8988T (cell line): Measurements from ENCODE around the gene SEM1.
"Not testable (repeated sequence)": the region's sequence is repeated elsewhere in the genome, so short reads cannot be mapped to it uniquely, and the experiment has no call there.

ENCODE experiments used
- DNase-seq: peaks from one replicate; pipeline ENCODE4 v3.0.0; 2011

Gene SEM1

DNA sequence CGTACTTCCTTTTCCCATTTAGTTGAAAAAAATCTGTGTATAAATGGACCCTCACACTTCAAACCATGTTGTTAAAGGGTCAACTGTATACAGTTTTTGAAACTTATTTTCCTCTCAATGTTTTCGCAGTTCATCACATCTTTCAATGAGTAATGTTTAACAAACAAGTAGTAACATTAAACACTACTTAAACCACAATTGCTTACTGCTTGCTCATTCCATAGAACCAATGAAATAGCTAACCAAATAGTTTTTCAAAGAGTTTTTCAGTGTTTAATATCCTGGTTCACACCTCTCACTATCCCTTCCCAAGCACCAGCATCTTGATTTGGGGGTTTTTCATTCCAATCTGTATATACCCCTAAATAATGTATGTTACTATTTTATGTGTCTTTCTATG, 9.1 kb downstream of the SEM1 start:
- DNase-seq: no peak

GRCh38 chr7:96699219-96699871, 10.3 kb downstream of the SEM1 start:
- DNase-seq: no peak

GRCh38 chr7:96698449-96698848, 11.2 kb downstream of the SEM1 start:
- DNase-seq: not testable (repeated sequence)

- DNase-seq: no peak
These were observed 11.8 kb downstream of the SEM1 start for GRCh38 chr7:96697822-96698221.

DNA sequence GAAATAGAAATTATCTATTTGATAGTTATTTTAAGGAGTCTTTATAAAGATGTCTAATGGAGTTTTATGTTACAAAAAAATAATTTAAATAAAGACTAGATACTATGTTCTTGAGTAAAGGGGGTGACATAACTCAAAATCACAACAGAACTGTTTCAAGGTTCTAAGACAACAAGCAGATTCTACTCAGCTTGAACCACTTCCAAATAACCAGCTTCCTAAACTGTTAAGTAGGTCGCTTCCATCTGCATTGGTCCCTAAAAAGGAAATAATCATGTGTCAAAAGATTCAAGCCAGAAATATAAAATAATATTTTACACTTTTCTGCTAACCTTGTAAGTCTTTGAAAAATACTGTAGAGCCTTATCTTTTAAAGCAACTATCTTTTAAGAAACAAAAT, 14.1 kb downstream of the SEM1 start:
- DNase-seq: no peak

DNA sequence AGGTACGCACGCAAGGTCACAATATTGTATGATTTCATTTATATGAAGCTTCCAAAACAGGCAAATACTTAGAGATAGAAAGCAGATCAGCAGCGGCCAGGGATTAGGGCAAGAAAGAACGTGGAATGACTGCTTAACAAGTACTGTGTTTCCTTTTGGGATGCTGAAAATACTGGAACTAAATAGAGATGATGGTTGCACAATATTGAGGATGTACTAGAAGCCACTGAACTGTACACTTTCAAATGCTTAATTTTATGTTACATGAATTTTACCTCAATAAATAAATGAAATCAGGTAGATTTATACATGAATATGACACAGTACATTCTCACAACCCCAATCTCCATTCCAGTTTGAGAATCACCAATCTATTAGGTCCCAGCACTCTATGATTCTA, 15.6 kb downstream of the SEM1 start:
- DNase-seq: no peak

DNA sequence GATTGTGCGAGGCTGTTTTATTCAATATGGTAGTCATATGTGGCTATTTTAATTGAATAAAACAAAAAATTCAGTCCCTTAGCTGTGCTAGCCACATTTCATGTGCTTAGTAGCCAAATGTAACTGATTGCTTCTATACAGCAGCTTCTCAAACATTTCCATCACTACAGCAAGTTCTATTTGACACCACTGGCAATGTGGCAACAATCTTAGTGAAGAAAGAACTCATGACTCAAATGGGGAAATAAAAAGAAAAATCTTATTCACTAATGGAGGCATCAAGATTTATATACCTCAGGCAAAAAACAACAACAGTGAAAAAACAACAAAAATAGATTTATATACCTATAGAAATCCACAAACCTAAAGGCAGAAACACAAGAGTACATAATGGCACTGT, 17.9 kb downstream of the SEM1 start:
- DNase-seq: no peak

DNA sequence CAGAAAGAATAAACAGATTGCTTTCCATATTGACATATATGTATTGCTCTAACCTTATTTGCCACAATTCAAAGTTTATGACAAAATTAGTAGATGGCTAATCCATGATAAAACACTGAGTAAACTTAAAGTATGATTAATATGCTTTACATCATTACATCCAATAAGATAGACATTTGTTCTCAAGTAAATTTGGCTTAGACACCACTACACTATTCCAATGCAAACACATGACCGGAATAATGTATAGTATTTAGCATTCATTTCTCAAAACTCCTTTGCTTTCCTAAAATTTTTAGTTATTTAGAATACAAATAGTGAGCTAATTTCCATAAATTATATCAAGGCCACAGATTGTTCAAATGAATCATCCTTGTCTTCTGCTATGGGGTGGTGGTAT, 20.2 kb downstream of the SEM1 start:
- no peak for DNase-seq

- DNase-seq: no peak
These were observed 23.3 kb downstream of the SEM1 start for GRCh38 chr7:96686305-96686704.

DNA sequence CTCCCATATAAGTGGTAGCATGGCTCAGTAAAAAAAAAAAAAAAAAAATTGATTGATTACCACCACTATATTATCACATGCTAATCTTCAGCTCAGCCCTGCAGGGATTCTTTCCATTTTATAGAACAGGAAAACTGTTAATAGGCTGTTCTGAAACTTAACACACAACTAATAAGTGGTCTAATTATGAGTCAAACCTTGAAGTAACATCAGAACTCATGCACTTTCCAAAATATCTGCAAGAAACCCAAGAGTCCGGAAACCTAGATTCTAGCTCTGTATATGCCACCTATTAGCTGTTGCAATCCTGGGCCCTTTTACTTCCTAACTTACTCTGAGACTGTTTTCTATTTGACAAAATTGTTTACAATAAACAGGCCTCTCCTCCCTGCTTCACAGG, 23.9 kb downstream of the SEM1 start:
- no peak for DNase-seq

- no peak for DNase-seq
These were observed 24.3 kb downstream of the SEM1 start for GRCh38 chr7:96685353-96685752.

DNA sequence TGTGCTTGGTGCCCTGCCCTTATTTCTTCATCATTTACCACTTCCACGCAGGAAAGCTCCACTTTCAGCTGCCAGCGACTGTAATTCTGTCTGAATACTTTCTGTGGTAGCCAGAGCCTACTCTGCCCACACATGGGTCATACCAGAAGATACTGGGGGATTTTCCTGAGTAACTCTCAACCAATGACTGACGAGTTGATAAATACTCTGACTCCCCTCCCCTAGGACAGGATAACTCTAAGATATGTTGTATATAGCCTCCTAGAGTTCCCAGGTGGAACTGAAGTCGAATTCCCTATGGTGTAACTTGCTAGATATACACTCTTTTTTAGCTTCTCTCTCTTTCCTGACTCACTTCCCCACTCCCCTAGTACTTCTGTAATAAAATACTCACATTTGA, 29.8 kb downstream of the SEM1 start:
- DNase-seq: no peak

DNA sequence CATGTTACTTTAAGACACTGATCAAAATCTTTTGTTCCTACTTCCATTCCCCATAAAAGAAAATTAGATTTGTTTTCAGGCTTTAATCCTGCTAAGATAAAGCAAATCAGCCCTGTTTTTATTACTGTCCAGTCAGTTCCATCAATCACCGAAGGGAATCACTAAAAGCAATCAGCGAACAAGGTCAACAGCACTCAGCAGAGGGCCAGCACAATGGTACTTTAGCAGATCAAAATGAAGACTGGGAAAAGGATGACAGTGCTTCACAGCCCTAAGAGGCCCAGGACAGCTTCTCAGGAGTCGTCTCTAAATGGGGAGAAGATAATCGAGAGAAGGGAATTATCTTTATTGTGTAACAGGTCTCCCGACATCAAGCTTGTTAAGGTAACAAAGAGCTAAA, 32.7 kb downstream of the SEM1 start:
- DNase-seq: no peak

GRCh38 chr7:96675548-96675947, 34.1 kb downstream of the SEM1 start:
- no peak for DNase-seq

GRCh38 chr7:96674565-96674964, 35.1 kb downstream of the SEM1 start:
- no peak for DNase-seq

- no peak for DNase-seq
These were observed 37.8 kb downstream of the SEM1 start for GRCh38 chr7:96671854-96672253.

- no peak for DNase-seq
These were observed 39.0 kb downstream of the SEM1 start for GRCh38 chr7:96670338-96671289.

DNA sequence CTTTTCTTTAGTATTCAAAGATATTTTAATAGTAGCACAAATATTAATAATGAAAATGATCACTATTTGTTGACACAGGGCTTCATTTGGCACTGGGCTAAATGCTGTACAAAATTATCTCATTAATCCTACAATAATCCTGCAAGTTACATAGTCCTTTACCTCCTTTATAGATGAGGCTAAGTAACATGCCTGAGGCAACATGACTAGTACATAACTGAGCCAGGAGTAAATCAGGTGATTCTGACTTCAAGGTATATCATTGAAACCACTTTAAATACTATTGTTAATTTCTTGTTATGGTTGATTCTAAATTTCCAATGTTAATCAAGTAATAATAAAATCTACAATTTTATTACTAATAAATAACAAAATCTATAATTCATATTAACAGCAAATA, 39.8 kb downstream of the SEM1 start:
- DNase-seq: no peak

- DNase-seq: no peak
These were observed 42.6 kb downstream of the SEM1 start for GRCh38 chr7:96667026-96667425.

GRCh38 chr7:96665689-96666088, 44.0 kb downstream of the SEM1 start:
- DNase-seq: no peak

DNA sequence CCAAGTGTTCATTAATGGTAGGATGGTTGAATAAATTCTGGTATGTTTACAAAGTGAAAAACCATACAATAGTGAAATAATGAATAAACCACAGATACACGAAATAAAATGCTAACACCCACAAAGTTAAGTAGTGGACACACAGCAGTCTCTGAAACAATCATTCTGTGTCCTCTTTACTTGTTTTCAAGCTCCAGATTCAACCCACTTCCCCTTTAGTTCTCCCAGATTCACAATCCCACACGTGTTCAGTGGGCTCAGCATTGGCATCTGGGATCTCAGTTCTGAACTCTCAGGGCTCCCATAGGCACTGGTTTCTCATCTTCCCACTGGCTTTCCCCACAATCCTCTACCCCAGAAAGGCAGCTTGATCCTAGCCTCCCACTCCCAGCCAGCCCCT, 44.9 kb downstream of the SEM1 start:
- no peak for DNase-seq

DNA sequence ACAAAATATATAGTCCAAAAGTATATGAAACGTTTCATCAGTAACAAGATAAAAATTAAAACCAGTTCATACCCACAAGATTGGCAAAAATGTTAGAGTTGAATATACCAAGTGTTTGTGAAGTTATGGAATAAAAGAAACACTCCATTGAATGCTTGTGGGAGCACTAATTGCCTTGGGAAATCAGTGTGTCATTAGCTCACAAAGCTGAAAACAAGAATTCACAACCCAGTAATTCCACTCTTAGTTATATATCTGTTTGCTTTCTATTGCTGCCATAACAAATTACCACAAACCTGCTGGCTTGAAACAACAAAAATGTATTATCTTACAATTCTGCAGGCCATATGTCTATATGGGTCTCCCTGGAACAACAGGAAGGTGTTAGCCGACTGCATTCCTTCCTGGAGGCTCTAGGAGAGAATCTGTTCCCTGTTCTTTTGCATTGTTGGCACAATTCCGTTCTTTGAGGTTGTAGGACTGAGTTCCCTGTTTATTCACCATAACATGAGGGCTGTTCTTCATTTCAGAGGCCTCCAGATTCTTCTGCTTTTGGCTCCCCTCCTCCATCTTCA, 45.7 kb downstream of the SEM1 start:
- no peak for DNase-seq

DNA sequence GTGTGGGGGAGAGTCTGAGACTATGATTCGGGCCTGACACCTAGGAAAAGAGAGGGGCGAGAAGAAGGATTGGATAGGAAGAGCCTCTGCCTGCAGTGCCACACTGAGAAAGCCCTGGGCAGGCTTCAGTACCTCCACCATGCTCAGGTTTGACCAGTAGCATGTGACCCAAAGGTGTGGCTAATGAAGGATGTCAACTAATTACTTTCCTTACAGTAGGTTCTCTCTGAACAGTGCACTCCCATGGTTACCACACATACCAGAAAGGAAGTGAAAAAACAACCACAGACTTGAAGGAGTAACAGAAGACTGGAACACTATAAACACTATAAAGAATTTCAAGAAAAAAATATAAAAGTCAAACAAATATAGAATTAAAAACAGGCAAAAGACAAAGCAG, 46.2 kb downstream of the SEM1 start:
- no peak for DNase-seq

DNA sequence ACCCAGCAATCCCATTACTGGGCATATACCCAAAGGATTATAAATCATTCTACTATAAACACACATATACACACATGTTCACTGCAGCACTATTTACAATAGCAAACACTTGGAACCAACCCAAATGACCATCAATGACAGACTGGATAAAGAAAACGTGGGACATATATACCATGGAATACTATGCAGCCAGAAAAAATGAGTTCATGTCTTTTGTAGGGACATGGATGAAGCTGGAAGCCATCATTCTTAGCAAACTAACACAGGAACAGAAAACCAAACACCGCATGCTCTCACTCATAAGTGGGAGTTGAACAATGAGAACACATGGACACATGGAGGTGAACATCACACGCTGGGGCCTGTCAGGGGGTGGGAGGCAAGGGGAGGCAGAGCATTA, 47.5 kb downstream of the SEM1 start:
- DNase-seq: not testable (repeated sequence)
